GM19452 (cell line): Measurements from ENCODE around the gene SARM1.

Experiments
- ATAC-seq: cut with Tn5 transposase; IDR thresholded peaks from one replicate; pipeline ENCODE4 v1.9.1; 2021; ENCODE audit not compliant: unreplicated experiment

SARM1 gene

GRCh38 chr17:28392491-28392890, 21.0 kb downstream of the SARM1 start:
- ATAC-seq, result no peak

GRCh38 chr17:28394337-28395116, 23.0 kb downstream of the SARM1 start:
- no peak for ATAC-seq

DNA sequence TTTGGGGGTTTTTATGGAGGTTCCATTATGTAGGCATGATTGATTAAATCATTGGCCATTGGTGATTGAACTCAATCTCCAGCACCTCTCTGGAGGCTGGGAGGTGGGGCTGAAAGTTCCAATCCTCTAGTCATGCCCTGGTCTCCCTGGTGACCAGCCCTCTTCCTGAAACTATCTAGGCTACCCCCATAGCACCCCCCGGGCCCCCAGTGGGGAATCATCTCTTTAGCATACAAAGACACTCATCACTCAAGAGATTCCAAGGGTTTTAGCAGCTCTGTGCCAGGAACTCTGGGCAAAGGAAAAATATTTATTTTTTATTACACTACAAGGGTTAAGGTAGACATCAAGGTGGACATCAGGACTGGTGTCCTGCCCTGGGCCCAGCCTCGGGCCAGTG, 23.9 kb downstream of the SARM1 start:
- no peak for ATAC-seq

DNA sequence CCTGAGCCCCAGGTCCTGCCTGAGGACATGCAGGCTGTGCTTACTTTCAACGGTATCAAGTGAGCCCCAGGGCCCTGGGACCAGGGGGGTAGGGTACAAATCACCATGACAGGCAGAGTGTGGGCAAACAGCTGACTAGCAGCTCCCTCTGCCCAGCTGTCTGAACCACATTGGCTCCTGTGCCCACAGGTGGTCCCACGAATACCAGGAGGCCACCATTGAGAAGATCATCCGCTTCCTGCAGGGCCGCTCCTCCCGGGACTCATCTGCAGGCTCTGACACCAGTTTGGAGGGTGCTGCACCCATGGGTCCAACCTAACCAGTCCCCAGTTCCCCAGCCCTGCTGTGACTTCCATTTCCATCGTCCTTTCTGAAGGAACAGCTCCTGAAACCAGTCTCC, 24.5 kb downstream of the SARM1 start:
- no peak for ATAC-seq

DNA sequence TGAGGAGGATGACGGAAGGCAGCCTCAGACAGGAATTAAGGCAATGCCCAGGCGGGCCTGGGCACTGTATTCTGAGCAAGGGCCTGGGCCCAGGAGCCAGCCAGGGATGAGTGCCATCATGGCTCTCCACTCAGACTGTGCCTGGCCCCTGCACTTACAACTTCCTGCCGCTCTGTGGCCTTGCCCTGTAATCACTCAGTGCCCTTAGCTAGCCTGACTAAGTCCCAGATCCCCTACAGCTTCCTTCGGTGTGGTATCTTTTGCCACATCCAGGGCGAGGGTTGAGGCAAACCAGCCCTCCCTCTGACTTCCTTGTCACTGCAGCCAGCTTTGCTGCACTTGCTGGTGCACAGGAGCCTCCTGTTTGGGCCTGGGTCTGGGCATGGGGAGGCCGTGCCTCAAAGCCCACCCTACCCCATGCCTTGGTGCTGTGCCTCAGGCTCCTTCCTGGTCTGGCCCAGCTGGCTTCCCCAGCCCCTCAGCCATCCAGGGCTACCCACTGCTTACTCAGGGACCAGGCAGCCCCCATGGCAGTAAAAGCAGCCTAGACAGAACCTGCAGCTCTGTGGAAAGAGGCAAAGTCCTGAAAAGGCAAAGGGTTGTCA, 25.2 kb downstream of the SARM1 start:
- no peak for ATAC-seq

DNA sequence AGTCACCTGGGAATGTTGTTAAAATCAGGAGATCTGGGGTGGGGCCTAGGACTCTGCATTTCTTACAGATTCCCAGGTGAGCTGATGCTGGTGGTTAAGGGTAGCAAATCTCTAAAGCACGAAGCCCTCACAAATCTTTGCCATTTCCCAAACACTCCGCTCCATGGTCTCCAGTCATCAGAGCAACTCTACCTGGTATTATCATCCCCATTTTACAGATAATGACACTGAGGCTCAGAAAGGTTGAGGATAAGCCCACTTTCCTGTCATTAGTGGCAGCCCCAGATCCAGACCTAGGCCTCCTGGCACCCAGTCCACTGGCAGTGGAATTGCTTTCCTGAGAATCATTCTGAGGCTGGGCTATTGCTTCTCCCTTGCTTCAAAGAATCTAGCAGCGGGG, 25.8 kb downstream of the SARM1 start:
- ATAC-seq, result no peak

DNA sequence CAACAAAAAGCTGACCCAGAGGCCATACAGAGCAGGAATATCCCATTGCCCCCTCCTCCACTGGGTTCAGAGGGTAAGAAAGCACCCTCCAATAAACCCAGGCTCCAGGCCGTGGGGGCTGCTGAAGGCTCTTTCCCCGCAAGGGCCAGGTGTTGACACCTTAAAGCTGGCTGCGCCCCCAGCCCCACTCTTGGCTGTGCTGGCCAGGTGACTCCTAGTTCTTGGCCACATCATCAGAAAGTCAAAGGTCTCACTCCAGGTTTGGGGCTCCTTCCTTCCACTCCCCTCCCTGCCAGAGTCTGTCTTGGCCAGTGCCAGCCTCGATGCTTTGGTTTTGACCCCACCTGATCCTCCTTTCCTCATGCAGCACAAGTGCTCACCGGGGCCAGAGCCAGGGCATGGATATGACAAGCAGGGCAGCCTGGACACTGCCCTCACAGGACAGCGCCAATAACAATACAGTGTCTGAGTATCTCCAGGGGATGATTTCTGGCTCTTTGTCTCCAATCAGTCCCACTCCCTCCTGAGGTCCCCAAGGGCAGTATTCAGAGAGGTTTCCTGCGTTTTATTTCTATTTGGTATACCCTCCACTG, 26.3 kb downstream of the SARM1 start:
- ATAC-seq, result no peak

DNA sequence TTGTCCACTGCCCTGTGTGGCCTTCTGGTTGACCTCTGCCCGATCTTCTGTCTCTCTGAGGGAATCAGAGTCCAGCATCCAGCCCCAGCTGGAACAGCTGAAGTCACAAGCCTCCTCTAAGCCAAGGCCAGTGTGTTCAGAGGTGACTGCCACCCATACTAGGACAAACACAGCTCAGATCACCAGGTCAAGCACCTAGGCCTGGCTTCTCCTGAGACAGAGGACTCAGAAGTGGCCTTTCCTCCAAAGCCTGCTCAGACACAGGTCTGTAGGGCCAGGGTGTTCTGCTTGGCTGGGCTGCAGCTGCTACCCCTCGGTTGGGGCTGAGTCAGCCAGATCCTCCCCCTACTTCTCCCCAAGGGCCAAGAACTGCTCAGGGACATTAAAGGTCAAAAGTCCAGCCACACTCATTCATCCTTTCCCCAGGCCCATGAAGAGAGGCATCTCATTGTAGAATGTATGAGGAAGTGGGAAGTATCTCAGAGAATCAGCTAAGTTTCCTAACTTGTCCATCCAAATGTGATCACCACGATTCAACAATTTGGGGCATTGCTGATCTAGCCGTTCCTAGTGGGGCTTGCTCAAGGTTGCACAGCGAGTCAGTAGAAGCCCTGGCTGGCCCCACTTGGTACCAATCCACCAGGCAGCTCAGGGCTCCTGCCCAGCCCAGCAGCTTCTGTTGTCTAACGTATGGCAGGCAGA, 26.9 kb downstream of the SARM1 start:
- ATAC-seq, result no peak

GRCh38 chr17:28399808-28400207, 28.3 kb downstream of the SARM1 start:
- ATAC-seq, result no peak

GRCh38 chr17:28402224-28402630, 30.7 kb downstream of the SARM1 start:
- ATAC-seq, result no peak

DNA sequence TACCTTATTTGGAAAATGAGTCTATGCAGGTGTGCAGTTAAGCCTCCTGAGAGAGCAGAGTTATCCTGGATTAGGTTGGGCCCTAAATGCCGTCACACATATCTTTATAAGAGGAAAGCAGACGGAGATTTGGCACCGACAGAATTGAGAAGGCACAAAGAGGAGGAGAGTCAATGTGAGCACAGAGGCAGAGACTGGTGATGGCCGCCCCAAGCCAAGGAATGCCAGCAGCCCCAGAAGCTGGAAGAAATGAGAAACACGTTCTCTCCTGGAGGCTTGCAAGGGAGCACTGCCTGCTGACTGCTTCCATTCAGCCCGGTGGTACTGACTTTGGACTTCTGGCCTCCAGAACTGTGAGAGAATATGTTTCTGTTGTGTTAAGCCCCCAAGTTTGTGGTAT, 31.4 kb downstream of the SARM1 start:
- ATAC-seq, result no peak

- ATAC-seq, result no peak
Measured at GRCh38 chr17:28404007-28404406, 32.5 kb downstream of the SARM1 start.

GRCh38 chr17:28404461-28404811, 32.9 kb downstream of the SARM1 start:
- no peak for ATAC-seq

DNA sequence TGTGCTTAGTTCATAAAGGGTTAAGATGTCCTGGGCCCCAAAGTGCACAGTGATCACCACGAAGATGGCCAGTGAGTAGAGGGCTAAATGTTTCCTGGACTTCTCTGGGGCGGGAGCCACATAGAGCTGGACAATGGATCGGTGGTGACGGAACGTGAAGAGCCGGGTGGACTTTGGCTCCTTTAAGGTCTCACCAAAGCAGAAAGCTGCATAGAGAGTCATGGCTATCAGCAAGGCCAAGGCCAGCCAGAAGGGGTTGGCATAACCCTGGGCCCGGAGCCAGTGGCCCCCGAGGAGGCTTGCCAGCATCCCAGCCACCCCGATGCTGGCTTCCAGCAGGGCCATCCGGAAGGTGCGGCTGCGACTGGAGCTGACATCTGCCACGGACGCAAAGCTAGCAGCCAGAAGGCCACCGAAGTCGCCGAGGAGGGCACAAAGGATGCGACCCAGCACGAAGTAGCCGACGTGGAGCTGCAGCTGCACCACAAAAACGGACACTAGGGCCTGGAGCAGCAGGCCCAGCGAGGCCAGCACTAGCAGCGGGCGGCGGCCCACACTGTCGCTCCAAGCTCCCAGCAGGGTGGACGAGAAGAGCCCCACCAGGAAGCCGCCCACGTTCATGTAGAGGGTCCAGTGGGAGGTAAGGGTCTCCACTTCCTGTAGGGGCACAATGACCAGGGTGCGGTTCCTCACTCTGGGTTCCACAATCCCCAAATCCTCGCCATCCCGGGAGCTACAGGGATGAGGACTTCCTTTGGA, 33.5 kb downstream of the SARM1 start:
- no peak for ATAC-seq

DNA sequence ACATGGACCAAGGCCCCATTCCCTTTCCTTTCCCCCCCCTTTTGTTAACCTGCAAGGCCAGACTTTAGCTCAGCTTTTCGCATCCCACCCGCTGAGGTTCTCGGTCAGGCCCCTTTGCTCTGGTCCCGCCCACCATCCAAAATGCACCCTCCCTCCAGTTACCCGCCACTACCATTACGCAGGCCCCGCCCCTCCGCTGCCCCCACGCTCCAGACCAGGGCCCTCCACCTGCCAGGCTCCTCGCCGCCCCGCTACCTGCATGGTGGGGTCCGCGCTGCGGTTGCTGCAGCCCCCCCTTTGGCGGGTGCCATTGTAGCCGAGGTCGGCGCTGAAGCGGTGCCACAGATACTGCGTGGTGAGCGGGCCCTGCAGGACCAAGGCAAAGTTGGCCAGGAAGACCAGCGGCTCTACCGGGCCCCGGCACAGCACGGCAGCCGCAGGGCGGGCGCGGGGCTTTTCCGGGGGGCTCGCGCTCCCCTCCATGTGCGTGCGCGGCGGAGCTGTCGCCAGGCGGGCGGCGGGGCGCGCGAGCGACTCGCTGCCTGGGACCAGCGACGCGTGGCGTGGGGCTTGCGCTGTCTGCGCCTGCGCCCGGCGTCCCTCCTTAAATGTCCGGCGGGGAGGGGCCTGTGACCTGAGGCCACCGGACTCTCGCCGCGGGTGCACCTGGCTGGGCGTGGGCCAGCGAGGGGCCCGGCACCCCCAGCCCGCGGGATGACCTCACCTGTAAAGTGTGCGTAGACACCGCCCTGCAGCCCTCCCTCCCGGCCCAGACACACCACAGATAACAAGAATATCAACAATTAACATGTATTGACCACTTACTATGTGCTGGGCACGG, 34.4 kb downstream of the SARM1 start, which contains the start of gene SLC46A1:
Gene SLC46A1 (minus strand): TSS at position 581 of the 841 bp plus-strand sequence. CDS start 98 bp downstream, at position 483.
- ATAC-seq, result peak; percentile 70

DNA sequence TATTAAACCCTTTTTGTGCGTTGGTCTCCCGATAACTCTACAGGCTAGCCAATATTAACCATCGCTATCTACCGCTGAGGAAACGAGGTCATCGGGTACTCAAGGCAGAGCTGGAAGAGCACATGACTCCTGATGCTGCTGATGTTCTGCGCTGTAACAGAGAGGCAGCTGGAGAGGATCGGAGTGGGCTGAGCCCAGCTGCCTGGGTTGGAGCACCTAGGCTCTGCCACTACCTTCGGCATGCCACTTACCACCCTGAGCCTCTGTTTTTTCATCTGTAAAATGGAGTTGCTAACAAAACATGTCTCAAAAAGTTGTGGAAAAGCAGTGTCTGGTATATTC, 35.0 kb downstream of the SARM1 start:
- ATAC-seq, result no peak

- ATAC-seq, result no peak
Measured at GRCh38 chr17:28407130-28407973, 35.9 kb downstream of the SARM1 start.

GRCh38 chr17:28407974-28408306, 36.4 kb downstream of the SARM1 start:
- ATAC-seq, result no peak

DNA sequence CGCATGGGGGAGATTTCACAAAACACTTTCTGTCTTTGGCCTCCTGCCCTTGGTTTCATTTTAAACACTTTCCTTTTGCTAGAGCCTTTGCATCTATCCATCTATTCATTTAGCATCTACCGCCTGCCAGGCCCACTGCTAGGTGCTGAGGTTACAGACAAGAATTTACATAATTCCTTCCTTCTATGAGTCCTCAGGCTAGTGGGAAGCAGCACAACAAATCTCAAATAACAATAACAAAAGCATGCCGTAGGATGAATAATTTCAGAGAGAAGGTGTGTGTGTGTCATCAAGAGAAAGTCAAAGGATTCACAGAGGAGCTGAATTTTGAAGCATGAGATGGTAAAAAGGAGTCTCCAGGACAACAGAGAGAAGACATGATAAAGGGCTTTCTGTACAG, 40.6 kb downstream of the SARM1 start:
- no peak for ATAC-seq
